OCI-LY3 (cell line): ENCODE results near the gene AP3S2.
"Not testable (repeated sequence)": the region's sequence is repeated elsewhere in the genome, so short reads cannot be mapped to it uniquely, and the experiment has no call there.

Source experiments
- H2AFZ ChIP-seq: fragments of 200-600, 300-600 bp; shearing (Covaris generic); 2 replicates; pipeline ENCODE4 v1.6.0; 2014; ENCODE audit warnings: antibody characterized with exemption, low read depth, low read length
- H3K27ac ChIP-seq: fragments of 200-600, 300-600 bp; sonication (generic); 2 replicates; pipeline ENCODE4 v1.5.1; 2014; ENCODE audit warnings: mild to moderate bottlenecking, low read length, moderate library complexity, mixed read lengths
- H3K27me3 ChIP-seq: fragments of 200-600, 300-600 bp; sonication (generic); 2 replicates; pipeline ENCODE4 v1.6.1; 2014; ENCODE audit warnings: low read depth, low read length, mixed read lengths
- H3K36me3 ChIP-seq: fragments of 200-600, 300-600 bp; sonication (generic); replicated peaks from 2 replicates; pipeline ENCODE3; 2014; ENCODE audit warnings: low read depth, low read length, mixed read lengths
- H3K4me1 ChIP-seq: fragments of 300-600, 200-600 bp; sonication (generic); 2 replicates; pipeline ENCODE4 v1.6.1; 2014; ENCODE audit warnings: low read length, mixed read lengths
- H3K4me2 ChIP-seq: fragments of 200-600, 300-600 bp; sonication (generic); 2 replicates; pipeline ENCODE4 v1.6.1; 2014; ENCODE audit warnings: low read length, mixed read lengths
- H3K4me3 ChIP-seq: fragments of 300-600, 200-600 bp; sonication (generic); 2 replicates; pipeline ENCODE4 v1.5.1; 2014; ENCODE audit warnings: antibody characterized with exemption, mild to moderate bottlenecking, low read length, moderate library complexity
- H3K79me2 ChIP-seq: fragments of 300-600, 200-600 bp; shearing (Covaris generic); 2 replicates; pipeline ENCODE4 v1.6.1; 2014; ENCODE audit warnings: mild to moderate bottlenecking, low read length, mixed read lengths
- H3K9ac ChIP-seq: fragments of 300-600, 200-600 bp; shearing (Covaris generic); 2 replicates; pipeline ENCODE4 v1.6.0; 2014; ENCODE audit warnings: mild to moderate bottlenecking, low read length, moderate library complexity
- H3K9me3 ChIP-seq: fragments of 200-600, 300-600 bp; shearing (Covaris generic); 2 replicates; pipeline ENCODE4 v1.6.1; 2014; ENCODE audit warnings: low read length, mixed read lengths; ENCODE audit not compliant: insufficient read depth
- H4K20me1 ChIP-seq: fragments of 200-600, 300-600 bp; sonication (generic); 2 replicates; pipeline ENCODE4 v1.6.1; 2016; ENCODE audit warnings: low read length, mixed read lengths; ENCODE audit not compliant: insufficient read depth
- EZH2phosphoT487 ChIP-seq: fragments of 200-600 bp; shearing (Covaris generic); IDR thresholded peaks from 2 replicates; pipeline ENCODE4 v1.6.1; 2018; ENCODE audit warnings: antibody characterized with exemption, mixed run types, low read depth
- TF ChIP-seq, protein P1 (sequence below): fragments of 200-600, 300-600 bp; sonication (generic); IDR thresholded peaks from 2 replicates; pipeline ENCODE4 v1.5.1; 2014; ENCODE audit warnings: antibody characterized with exemption, low read length, low read depth

Gene AP3S2

GRCh38 chr15:89790661-89791060 is 103.1 kb downstream of the AP3S2 start:
- Histone ChIP-seq H2AFZ (no peak overlapping the region), H3K36me3 (peaks cover 10% of the 10 kb centered on the region), H3K4me2 (no peak overlapping the region), H3K27me3 (no peaks in the 10 kb centered on the region), H4K20me1 (no peaks in the 10 kb centered on the region), H3K27ac (no peak overlapping the region), H3K9ac (no peak overlapping the region), H3K79me2 (no peaks in the 10 kb centered on the region), H3K4me3 (no peak overlapping the region), H3K9me3 (peaks cover 10% of the 10 kb centered on the region; the same call in 1 of the 2 replicates), H3K4me1 (peaks cover 3% of the 10 kb centered on the region)
- TF ChIP-seq, protein P1, sequence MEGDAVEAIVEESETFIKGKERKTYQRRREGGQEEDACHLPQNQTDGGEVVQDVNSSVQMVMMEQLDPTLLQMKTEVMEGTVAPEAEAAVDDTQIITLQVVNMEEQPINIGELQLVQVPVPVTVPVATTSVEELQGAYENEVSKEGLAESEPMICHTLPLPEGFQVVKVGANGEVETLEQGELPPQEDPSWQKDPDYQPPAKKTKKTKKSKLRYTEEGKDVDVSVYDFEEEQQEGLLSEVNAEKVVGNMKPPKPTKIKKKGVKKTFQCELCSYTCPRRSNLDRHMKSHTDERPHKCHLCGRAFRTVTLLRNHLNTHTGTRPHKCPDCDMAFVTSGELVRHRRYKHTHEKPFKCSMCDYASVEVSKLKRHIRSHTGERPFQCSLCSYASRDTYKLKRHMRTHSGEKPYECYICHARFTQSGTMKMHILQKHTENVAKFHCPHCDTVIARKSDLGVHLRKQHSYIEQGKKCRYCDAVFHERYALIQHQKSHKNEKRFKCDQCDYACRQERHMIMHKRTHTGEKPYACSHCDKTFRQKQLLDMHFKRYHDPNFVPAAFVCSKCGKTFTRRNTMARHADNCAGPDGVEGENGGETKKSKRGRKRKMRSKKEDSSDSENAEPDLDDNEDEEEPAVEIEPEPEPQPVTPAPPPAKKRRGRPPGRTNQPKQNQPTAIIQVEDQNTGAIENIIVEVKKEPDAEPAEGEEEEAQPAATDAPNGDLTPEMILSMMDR = no peak
- TF ChIP-seq EZH2phosphoT487 = no peak

- Histone ChIP-seq H4K20me1 (no peaks in the 10 kb centered on the region), H3K4me1 (peaks cover 8% of the 10 kb centered on the region), H3K9me3 (peaks cover 10% of the 10 kb centered on the region; the same call in 1 of the 2 replicates), H3K9ac (no peak overlapping the region), H3K4me2 (no peak overlapping the region), H3K4me3 (no peak overlapping the region), H3K27ac (no peak overlapping the region), H3K27me3 (no peaks in the 10 kb centered on the region), H3K36me3 (peaks cover 10% of the 10 kb centered on the region), H3K79me2 (no peaks in the 10 kb centered on the region), H2AFZ (no peak overlapping the region)
- no peak for TF ChIP-seq EZH2phosphoT487
- TF ChIP-seq, protein P1 = no peak
Measured at GRCh38 chr15:89790206-89790605, 103.6 kb downstream of the AP3S2 start.

DNA sequence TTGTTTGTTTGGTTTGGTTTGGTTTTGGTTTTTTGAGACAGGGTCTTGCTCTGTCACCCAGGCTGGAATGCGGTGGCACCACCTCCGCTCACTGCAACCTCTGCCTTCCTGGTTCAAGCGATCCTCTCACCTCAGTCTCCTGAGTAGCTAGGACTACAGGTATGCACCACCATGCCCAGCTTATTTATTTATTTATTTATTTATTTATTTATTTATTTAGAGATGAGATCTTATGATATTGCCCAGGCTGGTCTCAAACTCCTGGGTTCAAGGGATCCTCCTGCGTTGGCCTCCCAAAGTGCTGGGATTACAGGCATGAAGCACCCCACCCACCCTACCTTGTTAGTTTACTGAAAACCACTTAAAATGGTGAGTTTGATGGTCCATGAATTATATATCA is 105.2 kb downstream of the AP3S2 start:
- not testable (repeated sequence) for H3K4me3 ChIP-seq, H3K79me2 ChIP-seq, H3K27ac ChIP-seq, H3K27me3 ChIP-seq, H4K20me1 ChIP-seq, H3K4me2 ChIP-seq, H3K36me3 ChIP-seq, H2AFZ ChIP-seq, H3K9ac ChIP-seq
- Histone ChIP-seq H3K4me1 (peaks cover 24% of the 10 kb centered on the region), H3K9me3 (peaks cover 10% of the 10 kb centered on the region; the same call in 1 of the 2 replicates)

GRCh38 chr15:89787944-89788343 is 105.8 kb downstream of the AP3S2 start:
- H4K20me1 ChIP-seq = no peaks in the 10 kb centered on the region
- no peak overlapping the region for H3K27ac ChIP-seq
- no peak overlapping the region for H2AFZ ChIP-seq
- H3K4me3 ChIP-seq = no peak overlapping the region
- TF ChIP-seq EZH2phosphoT487 = no peak
- TF ChIP-seq, protein P1 = no peak
- H3K9me3 ChIP-seq = peaks cover 10% of the 10 kb centered on the region; the same call in 1 of the 2 replicates
- H3K27me3 ChIP-seq = no peaks in the 10 kb centered on the region
- peaks cover 10% of the 10 kb centered on the region for H3K36me3 ChIP-seq
- H3K79me2 ChIP-seq = no peaks in the 10 kb centered on the region
- H3K4me1 ChIP-seq = peaks cover 30% of the 10 kb centered on the region
- H3K4me2 ChIP-seq = no peak overlapping the region
- no peak overlapping the region for H3K9ac ChIP-seq

GRCh38 chr15:89785774-89786140 is 108.0 kb downstream of the AP3S2 start:
- H3K36me3 ChIP-seq = peaks cover 10% of the 10 kb centered on the region
- peaks cover 50% of the 10 kb centered on the region for H3K4me1 ChIP-seq
- no peak overlapping the region for H3K27ac ChIP-seq
- no peaks in the 10 kb centered on the region for H3K27me3 ChIP-seq
- no peak overlapping the region for H2AFZ ChIP-seq
- H3K79me2 ChIP-seq = no peaks in the 10 kb centered on the region
- no peak overlapping the region for H3K4me3 ChIP-seq
- H3K9ac ChIP-seq = no peak overlapping the region
- TF ChIP-seq EZH2phosphoT487 = no peak
- TF ChIP-seq, protein P1 = no peak
- H3K4me2 ChIP-seq = no peak overlapping the region
- no peaks in the 10 kb centered on the region for H4K20me1 ChIP-seq
- peaks cover 10% of the 10 kb centered on the region; the same call in 1 of the 2 replicates for H3K9me3 ChIP-seq
